ENCODE data around the gene C20orf202. TPM values are rescaled to one million over a fixed set of nuclear protein-coding genes. Genes with fewer than 3 reads are reported as not detected.

C20orf202 gene
- total and polyA plus RNA-seq, 2 experiments from 2014 or later: not detected

DNA sequence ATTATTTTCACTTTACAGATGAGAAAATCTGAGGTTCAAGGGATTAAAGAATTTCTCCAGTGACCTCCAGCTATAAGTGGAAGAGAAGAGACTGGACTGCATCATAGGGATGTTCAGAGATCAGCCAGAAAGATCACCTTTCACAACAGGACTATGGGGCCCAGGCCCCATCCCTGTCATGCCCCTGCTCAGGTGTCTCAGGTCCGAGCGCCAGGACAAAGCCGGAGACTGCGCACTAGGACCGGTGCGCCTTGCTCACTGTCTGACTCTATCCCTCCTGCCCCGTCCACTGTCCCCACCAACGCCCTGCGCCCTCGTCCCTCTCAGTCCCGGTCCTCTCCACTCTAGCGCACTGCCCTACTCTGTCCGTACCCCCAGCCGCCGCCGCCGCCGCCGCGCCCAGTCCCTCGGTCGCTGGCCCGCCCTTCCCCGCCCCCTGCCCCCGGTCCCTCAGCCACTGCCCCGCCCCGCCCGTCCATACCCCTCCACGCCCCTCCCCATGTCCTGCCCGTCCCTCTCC lies 22.1 kb downstream of the C20orf202 start:
- H3K27ac ChIP-seq (ENCODE audit: low read depth): no peak overlapping the region
- TF ChIP-seq POLR2AphosphoS5 (IDR thresholded peaks at IDR 0.05; ENCODE audit: low read depth) (no peak), CREB1 (CRISPR knock-in tag; IDR thresholded peaks at IDR 0.05; ENCODE audit: low read depth) (no peak), ETS1 (IDR thresholded peaks at IDR 0.05) (no peak), EZH2phosphoT487 (IDR thresholded peaks at IDR 0.05; ENCODE audit: unreplicated experiment) (no peak), EZH2 (IDR thresholded peaks at IDR 0.05; ENCODE audit: low read depth, unreplicated experiment) (no peak), STAT1 (IDR thresholded peaks at IDR 0.05; ENCODE audit: unreplicated experiment) (no peak), ZNF331 (CRISPR knock-in tag; IDR thresholded peaks at IDR 0.05; ENCODE audit: low read depth) (no peak), JUNB (IDR thresholded peaks at IDR 0.05; ENCODE audit: unreplicated experiment) (no peak), CTCF (conservative IDR thresholded peaks at IDR 0.05; ENCODE audit: low read depth in 2 of 2) (no peak), ZNF114 (CRISPR knock-in tag; IDR thresholded peaks at IDR 0.05) (no peak), NANOG (IDR thresholded peaks at IDR 0.05; ENCODE audit: borderline replicate concordance) (no peak), REST (IDR thresholded peaks at IDR 0.05; ENCODE audit: unreplicated experiment) (no peak)
- TF ChIP-seq, protein P1, sequence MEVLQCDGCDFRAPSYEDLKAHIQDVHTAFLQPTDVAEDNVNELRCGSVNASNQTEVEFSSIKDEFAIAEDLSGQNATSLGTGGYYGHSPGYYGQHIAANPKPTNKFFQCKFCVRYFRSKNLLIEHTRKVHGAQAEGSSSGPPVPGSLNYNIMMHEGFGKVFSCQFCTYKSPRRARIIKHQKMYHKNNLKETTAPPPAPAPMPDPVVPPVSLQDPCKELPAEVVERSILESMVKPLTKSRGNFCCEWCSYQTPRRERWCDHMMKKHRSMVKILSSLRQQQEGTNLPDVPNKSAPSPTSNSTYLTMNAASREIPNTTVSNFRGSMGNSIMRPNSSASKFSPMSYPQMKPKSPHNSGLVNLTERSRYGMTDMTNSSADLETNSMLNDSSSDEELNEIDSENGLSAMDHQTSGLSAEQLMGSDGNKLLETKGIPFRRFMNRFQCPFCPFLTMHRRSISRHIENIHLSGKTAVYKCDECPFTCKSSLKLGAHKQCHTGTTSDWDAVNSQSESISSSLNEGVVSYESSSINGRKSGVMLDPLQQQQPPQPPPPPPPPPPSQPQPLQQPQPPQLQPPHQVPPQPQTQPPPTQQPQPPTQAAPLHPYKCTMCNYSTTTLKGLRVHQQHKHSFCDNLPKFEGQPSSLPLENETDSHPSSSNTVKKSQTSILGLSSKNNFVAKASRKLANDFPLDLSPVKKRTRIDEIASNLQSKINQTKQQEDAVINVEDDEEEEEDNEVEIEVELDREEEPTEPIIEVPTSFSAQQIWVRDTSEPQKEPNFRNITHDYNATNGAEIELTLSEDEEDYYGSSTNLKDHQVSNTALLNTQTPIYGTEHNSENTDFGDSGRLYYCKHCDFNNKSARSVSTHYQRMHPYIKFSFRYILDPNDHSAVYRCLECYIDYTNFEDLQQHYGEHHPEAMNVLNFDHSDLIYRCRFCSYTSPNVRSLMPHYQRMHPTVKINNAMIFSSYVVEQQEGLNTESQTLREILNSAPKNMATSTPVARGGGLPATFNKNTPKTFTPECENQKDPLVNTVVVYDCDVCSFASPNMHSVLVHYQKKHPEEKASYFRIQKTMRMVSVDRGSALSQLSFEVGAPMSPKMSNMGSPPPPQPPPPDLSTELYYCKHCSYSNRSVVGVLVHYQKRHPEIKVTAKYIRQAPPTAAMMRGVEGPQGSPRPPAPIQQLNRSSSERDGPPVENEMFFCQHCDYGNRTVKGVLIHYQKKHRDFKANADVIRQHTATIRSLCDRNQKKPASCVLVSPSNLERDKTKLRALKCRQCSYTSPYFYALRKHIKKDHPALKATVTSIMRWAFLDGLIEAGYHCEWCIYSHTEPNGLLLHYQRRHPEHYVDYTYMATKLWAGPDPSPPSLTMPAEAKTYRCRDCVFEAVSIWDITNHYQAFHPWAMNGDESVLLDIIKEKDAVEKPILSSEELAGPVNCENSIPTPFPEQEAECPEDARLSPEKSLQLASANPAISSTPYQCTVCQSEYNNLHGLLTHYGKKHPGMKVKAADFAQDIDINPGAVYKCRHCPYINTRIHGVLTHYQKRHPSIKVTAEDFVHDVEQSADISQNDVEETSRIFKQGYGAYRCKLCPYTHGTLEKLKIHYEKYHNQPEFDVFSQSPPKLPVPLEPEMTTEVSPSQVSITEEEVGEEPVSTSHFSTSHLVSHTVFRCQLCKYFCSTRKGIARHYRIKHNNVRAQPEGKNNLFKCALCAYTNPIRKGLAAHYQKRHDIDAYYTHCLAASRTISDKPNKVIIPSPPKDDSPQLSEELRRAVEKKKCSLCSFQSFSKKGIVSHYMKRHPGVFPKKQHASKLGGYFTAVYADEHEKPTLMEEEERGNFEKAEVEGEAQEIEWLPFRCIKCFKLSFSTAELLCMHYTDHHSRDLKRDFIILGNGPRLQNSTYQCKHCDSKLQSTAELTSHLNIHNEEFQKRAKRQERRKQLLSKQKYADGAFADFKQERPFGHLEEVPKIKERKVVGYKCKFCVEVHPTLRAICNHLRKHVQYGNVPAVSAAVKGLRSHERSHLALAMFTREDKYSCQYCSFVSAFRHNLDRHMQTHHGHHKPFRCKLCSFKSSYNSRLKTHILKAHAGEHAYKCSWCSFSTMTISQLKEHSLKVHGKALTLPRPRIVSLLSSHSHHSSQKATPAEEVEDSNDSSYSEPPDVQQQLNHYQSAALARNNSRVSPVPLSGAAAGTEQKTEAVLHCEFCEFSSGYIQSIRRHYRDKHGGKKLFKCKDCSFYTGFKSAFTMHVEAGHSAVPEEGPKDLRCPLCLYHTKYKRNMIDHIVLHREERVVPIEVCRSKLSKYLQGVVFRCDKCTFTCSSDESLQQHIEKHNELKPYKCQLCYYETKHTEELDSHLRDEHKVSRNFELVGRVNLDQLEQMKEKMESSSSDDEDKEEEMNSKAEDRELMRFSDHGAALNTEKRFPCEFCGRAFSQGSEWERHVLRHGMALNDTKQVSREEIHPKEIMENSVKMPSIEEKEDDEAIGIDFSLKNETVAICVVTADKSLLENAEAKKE (CRISPR knock-in tag; IDR thresholded peaks at IDR 0.05): no peak
- no peaks in the 10 kb centered on the region for H3K9me2 ChIP-seq (ENCODE audit: insufficient read depth)
- H3K4me2 ChIP-seq: peak overlapping the region; percentile 77
- no peaks in the 10 kb centered on the region for H3K79me2 ChIP-seq (replicated peaks; ENCODE audit: insufficient read depth)
- peak overlapping the region; percentile 82 for H3K4me3 Mint-ChIP-seq
- no peaks in the 10 kb centered on the region for H4K20me1 ChIP-seq (replicated peaks; ENCODE audit: insufficient read depth)
- H3K4me1 ChIP-seq (ENCODE audit: insufficient read depth): peaks cover 5% of the 10 kb centered on the region
- peaks cover 41% of the 10 kb centered on the region for H3K27me3 ChIP-seq (ENCODE audit: insufficient read depth)
- peaks cover 11% of the 10 kb centered on the region; the same call in 2 of the 3 replicates for H3K9me3 Mint-ChIP-seq
- peak overlapping the region; percentile 61 for H3K4me3 ChIP-seq
- no peaks in the 10 kb centered on the region for H3K36me3 Mint-ChIP-seq (ENCODE audit: low read depth)
- H3K27ac Mint-ChIP-seq: no peak overlapping the region
- peaks cover 18% of the 10 kb centered on the region for H3K27me3 Mint-ChIP-seq (ENCODE audit: insufficient read depth, low read depth, poor library complexity)
- peaks cover 3% of the 10 kb centered on the region; the same call in 1 of the 3 replicates for H3K4me1 Mint-ChIP-seq
- peak overlapping the region; percentile 78 for H2AFZ ChIP-seq
- ATAC-seq (peak; percentile 81), DNase-seq (ENCODE audit: low spot score) (peak; percentile 91)
- H3K36me3 ChIP-seq (ENCODE audit: insufficient read depth): no peaks in the 10 kb centered on the region
- H3F3A ChIP-seq (replicated peaks; ENCODE audit: low read depth): no peaks in the 10 kb centered on the region
